SU-DHL-6 (cell line): ENCODE results near the gene DNAJC24.

Experiments used
- H2AFZ ChIP-seq: fragments of 200-600 bp; sonication (generic); 2 replicates; pipeline ENCODE4 v1.6.1; 2014; ENCODE audit warnings: low read depth, mild to moderate bottlenecking, moderate library complexity, mixed read lengths, antibody characterized with exemption, low read length; ENCODE audit not compliant: severe bottlenecking
- H3F3A ChIP-seq: fragments of 200-600 bp; shearing (Covaris generic); 2 replicates; pipeline ENCODE4 v1.6.0; 2016; ENCODE audit warnings: antibody characterized with exemption, mild to moderate bottlenecking; ENCODE audit not compliant: insufficient read depth
- H3K27ac ChIP-seq: fragments of 200-600 bp; sonication (generic); 2 replicates; pipeline ENCODE4 v1.5.1; 2016; ENCODE audit warnings: low read depth, mild to moderate bottlenecking, low read length, moderate library complexity, mixed read lengths
- H3K27me3 ChIP-seq: fragments of 200-600 bp; sonication (generic), shearing (Covaris generic); 2 replicates; pipeline ENCODE4 v1.6.0; 2014; ENCODE audit warnings: mild to moderate bottlenecking, low read length
- H3K36me3 ChIP-seq: fragments of 200-600 bp; sonication (generic); 2 replicates; pipeline ENCODE4 v1.6.1; 2014; ENCODE audit warnings: mild to moderate bottlenecking, low read length, mixed read lengths
- H3K4me2 ChIP-seq: fragments of 300-600, 200-600 bp; shearing (Covaris generic), sonication (generic); 2 replicates; pipeline ENCODE4 v1.6.0; 2014; ENCODE audit warnings: low read length, low read depth, mild to moderate bottlenecking; ENCODE audit not compliant: poor library complexity, severe bottlenecking
- H3K4me3 ChIP-seq: fragments of 200-600 bp; sonication (generic); 2 replicates; pipeline ENCODE4 v1.5.1; 2014; ENCODE audit warnings: antibody characterized with exemption, low read length, mild to moderate bottlenecking, mixed read lengths; ENCODE audit not compliant: insufficient read depth, poor library complexity, severe bottlenecking
- H3K79me2 ChIP-seq: fragments of 200-600 bp; sonication (generic); 2 replicates; pipeline ENCODE4 v1.6.1; 2014; ENCODE audit warnings: mild to moderate bottlenecking, low read length, moderate library complexity; ENCODE audit not compliant: insufficient read depth
- H3K9ac ChIP-seq: fragments of 200-600 bp; sonication (generic); 2 replicates; pipeline ENCODE4 v1.7.0; 2014; ENCODE audit warnings: mild to moderate bottlenecking, low read length
- H3K9me2 ChIP-seq: fragments of 200-600 bp; sonication (generic); replicated peaks from 2 replicates; pipeline ENCODE4 v1.6.1; 2014; ENCODE audit warnings: low read length; ENCODE audit not compliant: insufficient read depth
- H3K9me3 ChIP-seq: fragments of 200-600 bp; sonication (generic); 2 replicates; pipeline ENCODE4 v1.6.1; 2014; ENCODE audit warnings: low read length, mixed read lengths; ENCODE audit not compliant: insufficient read depth
- H4K20me1 ChIP-seq: fragments of 200-600 bp; sonication (generic); 2 replicates; pipeline ENCODE4 v1.6.1; 2014; ENCODE audit warnings: low read depth, mild to moderate bottlenecking, antibody characterized with exemption, low read length, moderate library complexity, mixed read lengths
- EZH2phosphoT487 ChIP-seq: fragments of 200-600 bp; sonication (generic), shearing (Covaris generic); conservative IDR thresholded peaks from 2 replicates; pipeline ENCODE4 v1.6.1; 2018; ENCODE audit warnings: mild to moderate bottlenecking, antibody characterized with exemption, low read length, moderate library complexity, mixed read lengths
- TF ChIP-seq, protein P1 (sequence below): fragments of 200-600 bp; sonication (generic); IDR thresholded peaks from one replicate; pipeline ENCODE4 v1.5.1; 2017; ENCODE audit warnings: antibody characterized with exemption, mild to moderate bottlenecking, low read length, moderate library complexity; ENCODE audit not compliant: insufficient read depth, poor library complexity, severe bottlenecking

DNAJC24 gene

GRCh38 chr11:31340903-31341572 lies 28.6 kb upstream of the DNAJC24 start:
- H4K20me1 ChIP-seq: no peaks in the 10 kb centered on the region
- no peaks in the 10 kb centered on the region for H3K36me3 ChIP-seq
- no peak overlapping the region for H3K9ac ChIP-seq
- no peak overlapping the region for H3K4me2 ChIP-seq
- no peaks in the 10 kb centered on the region for H3K9me2 ChIP-seq
- TF ChIP-seq, protein P1, sequence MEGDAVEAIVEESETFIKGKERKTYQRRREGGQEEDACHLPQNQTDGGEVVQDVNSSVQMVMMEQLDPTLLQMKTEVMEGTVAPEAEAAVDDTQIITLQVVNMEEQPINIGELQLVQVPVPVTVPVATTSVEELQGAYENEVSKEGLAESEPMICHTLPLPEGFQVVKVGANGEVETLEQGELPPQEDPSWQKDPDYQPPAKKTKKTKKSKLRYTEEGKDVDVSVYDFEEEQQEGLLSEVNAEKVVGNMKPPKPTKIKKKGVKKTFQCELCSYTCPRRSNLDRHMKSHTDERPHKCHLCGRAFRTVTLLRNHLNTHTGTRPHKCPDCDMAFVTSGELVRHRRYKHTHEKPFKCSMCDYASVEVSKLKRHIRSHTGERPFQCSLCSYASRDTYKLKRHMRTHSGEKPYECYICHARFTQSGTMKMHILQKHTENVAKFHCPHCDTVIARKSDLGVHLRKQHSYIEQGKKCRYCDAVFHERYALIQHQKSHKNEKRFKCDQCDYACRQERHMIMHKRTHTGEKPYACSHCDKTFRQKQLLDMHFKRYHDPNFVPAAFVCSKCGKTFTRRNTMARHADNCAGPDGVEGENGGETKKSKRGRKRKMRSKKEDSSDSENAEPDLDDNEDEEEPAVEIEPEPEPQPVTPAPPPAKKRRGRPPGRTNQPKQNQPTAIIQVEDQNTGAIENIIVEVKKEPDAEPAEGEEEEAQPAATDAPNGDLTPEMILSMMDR: peak; percentile 55
- no peak for TF ChIP-seq EZH2phosphoT487
- H3F3A ChIP-seq: no peaks in the 10 kb centered on the region
- no peaks in the 10 kb centered on the region for H3K27me3 ChIP-seq
- H3K9me3 ChIP-seq: no peaks in the 10 kb centered on the region
- H3K79me2 ChIP-seq: no peaks in the 10 kb centered on the region
- H3K4me3 ChIP-seq: no peak overlapping the region
- no peak overlapping the region for H3K27ac ChIP-seq
- H2AFZ ChIP-seq: no peak overlapping the region

- Histone ChIP-seq H3K9ac (no peak overlapping the region), H3K4me3 (no peak overlapping the region), H3K9me2 (no peaks in the 10 kb centered on the region), H3K27me3 (no peaks in the 10 kb centered on the region), H4K20me1 (no peaks in the 10 kb centered on the region), H3K79me2 (no peaks in the 10 kb centered on the region), H3K27ac (no peak overlapping the region), H3K9me3 (no peaks in the 10 kb centered on the region), H3K4me2 (no peak overlapping the region), H3F3A (no peaks in the 10 kb centered on the region), H3K36me3 (no peaks in the 10 kb centered on the region), H2AFZ (no peak overlapping the region)
- TF ChIP-seq, protein P1: no peak
- no peak for TF ChIP-seq EZH2phosphoT487
Observed at GRCh38 chr11:31351168-31351567, 18.5 kb upstream of the DNAJC24 start.

GRCh38 chr11:31355131-31355530 lies 14.5 kb upstream of the DNAJC24 start:
- TF ChIP-seq, protein P1: no peak
- TF ChIP-seq EZH2phosphoT487: no peak
- Histone ChIP-seq H4K20me1 (no peaks in the 10 kb centered on the region), H3K9me3 (no peaks in the 10 kb centered on the region), H3K9me2 (no peaks in the 10 kb centered on the region), H3K27me3 (no peaks in the 10 kb centered on the region), H2AFZ (no peak overlapping the region), H3K4me2 (no peak overlapping the region), H3F3A (no peaks in the 10 kb centered on the region), H3K4me3 (no peak overlapping the region), H3K9ac (no peak overlapping the region), H3K27ac (no peak overlapping the region), H3K36me3 (no peaks in the 10 kb centered on the region), H3K79me2 (no peaks in the 10 kb centered on the region)
